ENCODE results near the gene PPP2R5A.
"Not testable (repeated sequence)": the region's sequence is repeated elsewhere in the genome, so short reads cannot be mapped to it uniquely, and the experiment has no call there.

The PPP2R5A gene

GRCh38 chr1:212364985-212365384, 79.8 kb downstream of the PPP2R5A start:
- DNase-seq: no peak

DNA sequence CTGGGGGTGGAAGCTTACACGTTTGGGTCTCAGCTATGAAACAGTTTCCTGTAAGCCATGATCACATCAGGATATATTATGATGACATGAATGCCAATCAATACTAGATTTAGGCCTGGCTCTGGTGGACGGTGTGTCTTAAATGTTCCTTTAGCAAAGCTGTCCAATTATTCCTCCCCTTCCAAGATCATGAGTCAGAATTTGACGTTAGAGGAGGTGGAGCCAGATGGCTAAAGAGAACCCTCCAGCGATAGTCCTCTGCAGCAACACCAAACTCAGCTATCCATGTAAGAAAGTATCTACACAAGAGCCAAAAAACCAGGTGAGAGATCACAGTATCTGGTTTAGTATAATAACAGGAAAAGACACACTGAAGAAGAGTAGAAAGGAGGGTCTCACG, 81.7 kb downstream of the PPP2R5A start:
- no peak for DNase-seq

DNA sequence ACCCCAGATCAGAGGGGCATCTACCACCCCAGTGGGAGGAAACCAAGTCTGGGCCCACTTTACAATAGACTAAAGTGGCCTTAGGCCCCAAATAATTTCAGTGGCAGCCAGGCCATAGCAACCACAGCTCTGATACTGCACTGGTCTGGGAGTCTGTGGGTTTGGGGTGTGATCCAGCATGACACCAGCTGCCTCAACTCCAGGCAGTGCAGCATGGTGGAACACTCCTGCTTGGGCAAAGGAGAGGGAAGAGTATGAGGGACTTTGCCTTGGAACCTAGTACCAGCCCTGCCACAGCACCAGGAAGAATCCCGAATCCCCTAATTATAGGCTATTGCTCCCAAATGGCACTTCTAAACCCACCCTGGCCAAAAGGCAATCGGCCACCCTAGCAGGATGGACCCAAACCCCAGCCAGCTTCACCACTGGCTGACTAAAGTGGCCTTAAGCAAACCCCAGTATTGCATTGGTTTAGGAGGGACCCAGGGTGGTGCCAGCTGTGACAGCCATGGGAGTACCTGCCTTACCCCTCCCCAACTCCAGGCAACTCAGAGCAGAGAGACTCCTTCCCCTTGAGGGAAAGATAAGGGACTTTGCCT, 82.4 kb downstream of the PPP2R5A start:
- DNase-seq: no peak

GRCh38 chr1:212368073-212368484, 82.9 kb downstream of the PPP2R5A start:
- peak; percentile 45 for DNase-seq

DNA sequence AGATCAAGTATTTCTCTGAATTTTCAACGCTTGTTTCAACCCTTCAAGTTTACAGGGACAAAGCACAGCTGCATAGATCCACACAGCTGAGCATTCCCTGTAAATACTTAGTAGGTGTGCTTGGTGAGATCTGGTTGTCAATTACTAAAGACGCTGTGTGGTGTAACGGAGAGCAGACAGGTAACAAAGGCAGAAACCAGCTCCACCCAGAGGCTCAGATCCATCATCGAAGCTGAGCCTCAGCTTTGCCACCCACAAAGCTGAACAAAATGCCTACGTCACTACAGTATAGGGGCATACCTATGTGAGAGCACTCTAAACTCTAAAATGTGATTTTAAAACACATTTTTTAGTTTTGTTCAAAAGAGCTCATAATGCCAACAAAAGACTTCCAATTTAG, 90.8 kb downstream of the PPP2R5A start:
- no peak for DNase-seq

DNA sequence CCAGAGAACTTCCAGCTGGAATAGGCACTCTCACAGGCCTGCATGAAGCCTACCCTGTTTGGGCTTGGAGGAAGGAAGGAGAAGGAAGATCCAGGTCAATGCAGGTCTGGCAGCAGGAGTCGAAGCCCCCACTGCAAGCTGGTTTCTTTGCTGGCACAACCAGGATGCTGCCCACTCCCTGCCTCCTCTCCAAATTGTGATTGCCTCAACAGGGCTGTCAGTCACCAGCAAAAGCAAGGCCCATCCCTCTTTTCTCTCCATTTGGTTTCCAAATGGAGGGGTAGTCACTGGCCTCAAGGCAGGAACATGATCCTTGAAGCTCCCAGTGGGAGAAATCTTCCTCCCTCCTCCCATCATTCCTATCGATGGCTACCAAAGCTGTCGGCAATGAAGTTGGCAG, 92.4 kb downstream of the PPP2R5A start:
- no peak for DNase-seq

GRCh38 chr1:212379366-212379765, 94.2 kb downstream of the PPP2R5A start:
- no peak for DNase-seq

GRCh38 chr1:212381397-212382035, 96.3 kb downstream of the PPP2R5A start:
- DNase-seq: no peak

DNA sequence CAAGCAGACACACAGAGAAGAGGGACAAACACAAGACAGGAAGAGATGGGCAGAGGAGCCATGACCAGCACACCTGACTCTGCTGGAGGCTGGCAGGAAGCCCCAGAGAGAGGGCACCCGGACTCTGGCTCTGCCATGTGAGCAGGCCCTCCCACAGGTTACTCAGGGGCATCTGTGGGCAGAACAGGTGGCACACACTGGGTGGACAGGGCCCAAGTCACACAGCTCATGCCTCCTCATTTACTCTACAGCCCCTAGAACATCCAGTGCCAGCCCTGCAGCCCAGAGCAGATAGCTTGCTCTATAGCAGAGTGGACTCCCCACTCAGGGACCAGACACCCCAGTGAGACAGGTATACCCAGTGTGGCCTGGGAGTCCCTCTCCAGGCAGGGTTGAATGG, 100.8 kb downstream of the PPP2R5A start:
- no peak for DNase-seq

DNA sequence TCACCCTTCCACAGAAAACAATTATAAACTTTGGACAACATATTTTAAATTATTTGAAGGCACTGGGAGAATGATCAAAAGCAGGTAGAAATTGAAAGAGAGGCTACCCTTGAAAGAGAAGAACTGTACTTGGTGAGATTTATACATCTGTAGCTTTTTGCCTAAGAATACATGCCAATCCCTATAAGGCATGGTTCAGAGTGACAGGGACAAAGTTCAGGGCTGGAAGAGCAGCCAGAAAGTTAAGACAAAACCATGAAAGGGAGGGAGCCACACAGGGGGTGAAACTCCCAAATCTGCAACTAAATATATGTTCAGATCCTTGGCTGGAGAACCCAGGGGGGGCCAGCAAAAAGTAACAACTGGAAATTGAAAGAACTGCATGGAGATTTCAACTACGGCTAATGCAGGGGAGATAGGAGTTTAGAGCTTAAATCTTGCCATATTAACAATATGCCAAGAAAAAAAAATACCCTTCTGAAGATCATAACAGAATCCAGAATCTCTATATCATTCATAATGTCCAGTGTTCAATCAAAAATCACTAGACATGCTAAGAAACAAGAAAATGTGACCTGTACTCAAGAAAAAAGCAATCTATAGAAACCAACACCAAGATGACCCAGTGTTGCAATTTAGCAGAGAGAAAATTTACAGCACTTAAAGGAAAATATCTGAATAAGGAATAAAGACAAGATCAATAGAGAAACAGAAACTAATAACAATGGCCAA, 103.9 kb downstream of the PPP2R5A start:
- DNase-seq: no peak

GRCh38 chr1:212395678-212396437, 110.6 kb downstream of the PPP2R5A start:
- DNase-seq: not testable (repeated sequence)

DNA sequence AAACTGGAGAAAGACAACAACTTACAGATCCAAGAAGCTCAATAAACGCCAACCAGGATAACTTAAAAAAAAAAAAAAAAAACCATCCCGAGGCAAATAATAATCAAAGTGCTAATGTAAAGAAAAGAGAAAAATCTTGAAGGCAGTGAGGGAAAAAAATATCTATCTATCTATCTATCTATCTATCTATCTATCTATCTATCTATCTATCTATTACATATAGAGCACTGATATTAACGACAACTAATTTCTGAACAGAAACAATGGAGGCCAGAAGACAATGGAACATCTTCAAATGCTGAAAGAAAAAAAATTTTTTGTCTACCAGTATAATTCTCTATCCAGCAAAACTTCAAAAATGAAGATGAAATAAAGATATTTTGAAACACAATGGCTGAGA, 111.4 kb downstream of the PPP2R5A start:
- DNase-seq: no peak

DNA sequence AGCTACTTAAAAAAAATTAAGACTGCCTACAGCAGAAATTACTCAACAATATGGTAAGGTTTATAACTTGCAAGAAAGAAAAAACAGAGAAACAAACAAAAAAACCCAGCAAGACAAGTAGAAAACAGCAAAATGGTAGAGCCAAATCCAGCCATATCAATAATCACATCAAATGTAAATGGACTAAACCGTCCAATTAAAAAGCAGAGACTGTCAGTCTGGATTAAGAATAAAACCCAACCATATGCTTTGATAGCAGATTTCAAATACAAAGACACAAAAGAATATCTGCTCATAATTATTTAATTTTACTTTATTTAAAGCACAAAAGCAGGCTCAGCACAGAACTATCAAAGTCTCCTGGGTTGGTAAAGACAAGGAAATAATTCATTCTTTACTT, 112.0 kb downstream of the PPP2R5A start:
- DNase-seq: no peak

DNA sequence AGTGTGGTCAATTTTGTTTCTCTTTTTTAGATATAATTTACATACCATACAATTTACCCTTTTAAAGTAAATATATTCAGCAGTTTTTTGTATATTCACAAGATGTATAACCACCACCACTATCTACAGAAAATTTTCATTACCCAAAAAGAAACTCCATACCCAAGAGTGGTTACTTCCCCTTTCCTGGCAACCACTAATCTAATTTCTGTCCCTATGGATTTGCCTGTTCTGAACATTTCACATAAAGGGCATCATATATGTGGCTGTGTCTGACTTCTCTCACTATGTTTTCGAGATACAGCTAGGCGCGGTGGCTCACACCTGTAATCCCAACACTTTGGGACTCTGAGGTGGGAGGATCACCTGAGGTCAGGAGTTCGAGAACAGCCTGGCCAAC, 115.8 kb downstream of the PPP2R5A start:
- no peak for DNase-seq

DNA sequence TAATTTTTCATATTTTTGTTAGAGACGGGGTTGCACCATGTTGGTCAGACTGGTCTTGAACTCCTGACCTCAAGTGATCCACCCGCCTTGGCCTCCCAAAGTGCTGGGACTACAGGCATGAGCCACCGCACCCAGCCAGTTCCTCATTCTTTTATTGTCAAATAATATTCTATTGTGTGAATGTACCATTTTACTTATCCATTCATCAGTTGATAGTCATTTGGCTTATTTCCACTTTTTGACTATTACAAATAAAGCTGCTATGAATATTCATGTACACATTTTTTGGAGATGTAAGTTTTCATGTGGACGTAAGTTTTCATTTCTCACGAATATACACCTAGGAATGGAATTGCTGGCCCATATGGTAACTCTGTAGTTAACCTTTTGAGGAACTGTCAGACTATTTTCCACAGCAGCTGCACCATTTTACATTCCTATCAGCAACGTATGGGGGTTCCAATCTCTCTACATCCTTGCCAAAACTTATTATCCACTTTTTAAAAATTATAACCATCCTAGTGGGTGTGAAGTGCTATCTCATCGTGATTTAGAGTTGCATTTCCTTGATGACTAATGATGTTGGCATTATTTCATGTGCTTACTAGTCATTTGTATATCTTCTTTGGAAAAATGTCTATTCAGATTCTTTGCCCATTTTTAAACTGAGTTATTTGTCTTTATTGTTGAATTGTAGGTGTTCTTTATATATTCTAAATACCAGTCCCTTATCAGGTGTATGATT, 116.8 kb downstream of the PPP2R5A start:
- no peak for DNase-seq

GRCh38 chr1:212402666-212403321, 117.6 kb downstream of the PPP2R5A start:
- DNase-seq: no peak

DNA sequence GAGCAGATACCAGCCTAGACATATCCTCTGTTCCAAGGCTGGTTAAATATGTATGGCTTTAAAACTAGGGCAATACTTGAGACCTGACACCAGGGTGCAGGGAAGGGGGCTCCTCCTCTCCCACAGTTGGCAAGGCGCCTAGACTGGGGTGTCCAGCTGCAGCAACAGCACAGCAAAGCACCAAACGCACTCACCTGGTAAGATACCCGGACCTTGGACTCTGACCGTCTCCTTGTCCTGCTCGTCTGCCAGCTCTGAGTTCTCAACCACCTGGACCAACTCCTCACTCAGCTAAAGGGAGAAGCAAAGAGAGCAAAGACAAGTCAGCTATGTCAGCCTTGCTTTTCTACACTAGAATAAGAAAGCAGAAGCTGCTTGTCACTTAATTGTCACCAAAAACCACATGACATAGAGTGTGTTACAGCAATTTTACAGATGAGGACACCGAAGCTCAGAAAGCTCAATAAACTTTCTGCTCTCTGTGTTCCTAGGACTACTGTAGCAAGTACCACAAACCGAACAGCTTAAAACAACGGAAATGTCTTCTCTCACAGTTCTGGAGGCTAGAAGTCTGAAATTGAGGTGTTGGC, 125.1 kb downstream of the PPP2R5A start:
- no peak for DNase-seq
